Fibroblast of skin of back (primary cell): ENCODE results near the gene NOX5.

Source experiments
- DNase-seq: peaks from one replicate; pipeline ENCODE4 v3.0.0-alpha.2; 2013

Gene NOX5

DNA sequence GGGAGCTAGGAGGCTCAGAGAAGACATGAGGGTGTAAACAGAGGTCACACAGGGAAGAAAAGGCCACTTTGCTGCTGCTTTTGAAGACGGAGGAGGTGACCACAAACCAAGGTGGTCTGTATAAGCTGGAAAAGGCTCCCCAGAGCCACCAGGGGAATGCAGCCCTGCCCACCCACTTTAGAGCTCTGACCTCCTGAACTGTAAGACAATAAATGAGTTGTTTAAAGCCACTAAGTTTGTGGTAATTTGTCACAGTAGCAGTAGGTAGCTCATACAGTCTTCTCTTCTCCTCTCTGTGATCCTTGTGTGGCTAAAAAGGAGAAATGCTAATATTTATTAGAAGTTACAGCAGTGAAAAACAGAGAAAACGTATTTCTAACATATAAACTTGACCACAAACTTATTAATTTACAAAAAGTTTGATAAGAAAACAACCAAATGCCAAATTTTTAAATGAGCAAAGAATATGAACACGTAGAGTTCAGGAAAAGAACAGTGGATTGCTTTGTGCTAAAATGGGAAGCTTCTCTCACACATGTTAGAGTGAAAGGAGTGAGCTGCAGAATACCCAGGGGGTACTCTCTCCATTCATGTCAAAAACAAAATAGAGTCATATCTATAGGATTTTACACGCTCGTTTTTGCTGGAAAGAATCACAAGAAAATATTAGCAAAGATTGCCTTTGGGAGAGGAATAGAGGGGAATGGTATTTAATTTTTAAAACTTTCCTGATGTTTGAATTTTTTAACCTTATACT is 71.0 kb downstream of the NOX5 start:
- no peak for DNase-seq

DNA sequence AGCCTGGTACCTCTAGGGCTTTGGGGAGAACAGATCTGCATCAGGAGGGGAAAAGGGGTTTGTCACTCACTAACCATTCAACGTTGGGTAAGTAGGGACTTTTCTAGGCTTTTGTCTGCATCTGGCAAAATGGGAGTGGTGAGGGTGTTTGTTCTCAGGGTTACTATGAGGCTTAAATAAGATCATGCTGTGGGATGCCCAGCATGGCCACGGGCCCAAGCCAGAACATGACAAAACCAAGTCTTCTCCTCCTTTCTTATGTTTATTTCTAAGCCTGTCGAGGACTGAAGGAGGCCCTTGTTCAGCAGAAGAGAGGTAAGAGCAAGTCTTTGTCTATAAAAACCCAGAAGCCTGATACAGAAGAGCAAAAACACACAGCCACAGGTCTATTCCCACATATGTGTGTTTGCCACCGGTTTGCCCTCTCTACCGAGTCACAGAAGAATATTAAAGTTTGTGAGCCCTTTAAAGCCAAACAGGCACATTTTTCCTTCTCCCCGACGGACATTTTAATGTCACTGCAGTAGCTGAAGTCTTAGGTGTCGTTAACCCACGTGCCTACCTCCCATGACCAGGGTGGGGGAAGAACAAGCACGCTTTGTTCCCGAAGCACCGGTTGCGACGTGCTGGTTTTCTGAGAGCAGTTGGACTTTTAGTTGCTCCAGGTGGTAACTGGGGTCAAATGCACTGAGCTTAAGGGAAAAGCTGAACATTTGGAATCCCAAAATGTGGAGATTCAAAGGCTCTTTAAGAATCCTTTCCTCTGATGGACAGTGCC is 72.1 kb downstream of the NOX5 start:
- DNase-seq: no peak

DNA sequence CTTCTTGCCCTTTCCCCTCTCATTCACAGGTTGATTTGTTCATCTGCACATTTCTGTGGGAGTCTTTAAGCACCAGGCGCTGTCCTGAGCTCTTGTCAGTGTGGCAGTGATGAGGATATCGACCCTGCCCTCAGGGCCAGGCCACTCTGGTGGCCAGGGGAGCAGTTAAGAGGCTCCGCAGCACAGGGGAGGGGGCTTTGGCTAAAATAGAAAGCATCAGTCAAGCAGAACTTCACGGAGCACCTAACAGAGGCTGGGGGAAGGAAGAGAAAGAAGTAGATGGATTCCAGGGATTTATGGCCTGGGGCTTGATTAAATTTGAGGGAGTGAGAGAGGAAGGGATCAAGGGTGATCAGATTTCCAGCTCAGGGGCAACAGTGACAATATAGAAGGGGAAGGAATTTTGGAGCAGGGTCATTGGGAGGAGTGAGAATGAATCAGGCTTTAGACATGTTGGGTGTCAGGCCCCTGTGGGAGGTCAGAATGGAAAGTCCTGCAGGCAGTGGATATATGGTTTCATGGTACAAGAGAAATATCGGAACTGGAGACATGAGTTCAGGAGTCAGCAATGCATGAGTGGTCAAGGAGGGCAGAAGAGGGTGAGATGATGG is 73.0 kb downstream of the NOX5 start:
- DNase-seq: no peak

DNA sequence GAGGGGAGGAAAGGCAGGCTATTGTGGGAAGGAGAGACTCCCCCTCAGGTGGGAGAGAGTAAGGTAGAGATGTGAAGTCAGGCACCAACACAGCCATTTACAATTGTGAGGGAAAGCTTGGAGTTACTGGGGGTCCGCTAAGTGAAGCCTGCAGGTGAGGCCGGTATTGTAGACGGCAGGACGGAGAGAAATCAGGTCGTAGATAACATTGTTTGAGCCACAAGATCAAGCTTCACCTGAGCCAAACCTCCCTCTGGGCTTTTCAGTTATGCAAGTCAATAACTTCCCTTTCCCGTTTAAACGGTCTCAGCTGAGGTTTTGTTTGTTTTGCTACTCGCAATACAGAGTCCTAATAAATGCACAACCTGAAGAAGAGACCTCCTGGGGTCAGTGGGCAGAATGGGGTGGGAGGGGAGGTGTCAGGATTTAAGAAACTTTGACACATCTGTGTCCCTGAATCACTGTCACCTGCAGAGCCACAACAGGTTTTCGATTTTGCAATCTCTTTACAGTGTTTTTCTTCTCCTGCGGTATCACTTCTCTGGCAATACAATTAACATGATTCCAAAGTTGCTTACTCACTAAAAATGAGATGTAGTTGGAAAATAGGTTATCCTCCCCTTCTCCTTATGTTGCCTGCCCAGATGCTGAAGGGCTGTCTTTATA is 73.9 kb downstream of the NOX5 start:
- no peak for DNase-seq

DNA sequence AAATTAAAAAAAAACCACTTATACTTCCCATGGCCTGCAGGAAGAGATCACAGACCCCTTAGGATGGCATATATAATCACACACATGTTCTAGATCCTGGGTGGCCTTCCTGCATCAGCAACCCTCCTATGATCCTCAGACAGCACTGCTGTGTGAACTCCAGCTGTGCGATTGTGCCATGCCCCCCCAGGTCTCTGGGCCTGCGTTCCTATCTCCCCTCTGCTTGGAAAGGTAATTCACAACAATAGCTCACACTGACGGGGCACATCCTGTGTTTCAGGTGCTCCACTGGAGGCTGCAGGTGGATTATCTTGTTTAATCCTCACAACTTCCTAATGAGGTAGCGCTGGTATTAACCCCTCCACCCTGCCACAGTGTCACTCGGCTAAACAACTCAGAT is 74.8 kb downstream of the NOX5 start:
- no peak for DNase-seq

DNA sequence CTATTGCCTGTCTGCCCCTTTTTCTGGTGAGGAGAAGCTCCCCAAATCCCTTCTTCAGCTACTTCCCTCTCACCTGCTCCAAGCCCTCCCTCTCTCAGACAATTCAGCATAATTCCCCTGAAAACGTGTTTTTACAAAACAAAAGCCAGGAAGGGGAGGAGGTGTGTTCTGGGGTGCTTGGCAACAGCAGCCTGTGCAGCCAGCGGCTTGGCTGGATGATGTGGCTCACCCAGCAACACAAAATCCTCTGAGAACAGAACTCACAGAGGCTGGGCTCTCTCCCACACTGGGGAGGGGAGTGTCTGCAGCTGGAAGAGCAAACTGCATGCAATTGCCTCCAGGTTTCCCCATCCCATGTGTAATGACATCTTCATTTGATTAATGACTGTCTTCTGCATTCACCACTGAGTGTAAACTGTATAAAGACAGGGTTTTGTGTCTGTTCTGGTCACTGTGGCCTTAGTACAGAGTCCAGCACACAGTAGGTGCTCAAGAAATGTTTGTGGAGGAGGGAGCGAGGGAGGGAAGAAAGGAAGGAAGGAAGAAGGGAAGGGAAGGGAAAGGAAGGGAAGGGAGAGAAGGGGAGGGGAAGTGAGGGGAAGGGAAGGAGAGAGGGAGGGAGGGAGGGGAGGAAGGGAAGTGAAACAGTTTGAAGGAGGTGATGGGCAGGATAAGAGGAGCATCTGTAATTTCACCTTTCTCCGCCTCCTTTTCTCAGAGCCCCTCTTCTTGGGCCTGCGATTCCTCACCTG is 75.9 kb downstream of the NOX5 start:
- DNase-seq: no peak

DNA sequence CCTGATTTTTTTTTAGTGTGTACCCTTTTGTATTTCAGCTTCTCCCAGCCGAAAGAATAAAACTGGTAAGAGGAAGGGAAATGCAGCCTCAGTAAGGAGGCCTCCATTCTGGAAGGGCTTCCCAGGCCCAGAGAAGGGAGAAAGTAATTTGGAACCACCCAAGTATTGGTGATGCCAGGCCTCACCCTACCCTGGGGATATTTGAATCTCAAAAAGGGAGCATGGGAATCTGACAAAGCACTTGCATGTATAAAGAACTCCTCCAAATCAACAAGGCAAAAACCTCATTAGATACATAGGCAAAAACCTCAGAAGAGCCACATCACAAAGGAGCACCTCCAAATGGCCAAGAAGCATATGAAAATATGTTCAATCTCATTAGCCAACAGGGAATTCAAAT is 77.2 kb downstream of the NOX5 start:
- DNase-seq: no peak

DNA sequence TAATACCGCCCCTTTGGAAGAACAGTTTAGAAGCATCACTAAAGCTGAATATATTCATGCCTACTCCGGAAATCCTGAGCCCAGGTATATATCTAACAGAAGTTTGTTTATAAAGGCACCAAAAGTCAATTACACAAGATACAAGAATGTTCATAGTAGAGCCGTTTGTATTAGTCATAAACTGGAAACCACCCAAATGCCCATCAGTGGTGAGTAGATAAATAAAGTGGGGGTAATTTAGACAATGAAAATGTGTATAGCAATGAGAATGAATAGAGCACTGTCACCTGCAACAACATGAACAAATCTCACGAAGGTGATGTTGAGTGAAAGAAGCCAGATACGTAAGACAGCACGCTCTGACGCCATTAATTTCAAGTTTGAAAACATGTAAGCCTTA is 77.7 kb downstream of the NOX5 start:
- peak; percentile 56 for DNase-seq

DNA sequence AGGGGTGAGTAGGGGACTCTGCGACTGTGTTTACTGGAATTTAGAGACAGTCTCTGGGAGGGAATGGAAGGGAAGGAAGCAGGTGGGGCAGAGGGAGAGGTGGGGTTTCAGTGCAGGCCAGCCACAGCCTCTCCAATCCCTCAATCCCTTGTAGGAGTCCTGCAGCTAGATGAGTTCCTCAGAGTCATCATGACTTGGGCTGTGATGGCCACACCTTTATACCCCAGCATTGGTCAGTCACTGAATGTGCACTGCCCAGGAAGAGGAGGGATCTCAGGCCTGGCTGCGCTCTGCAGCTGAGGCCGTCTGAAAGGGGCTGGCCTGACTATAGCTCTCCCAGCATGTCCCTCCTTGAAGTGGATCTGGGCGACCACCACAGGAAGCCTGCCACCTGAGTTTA is 78.6 kb downstream of the NOX5 start:
- DNase-seq: no peak

DNA sequence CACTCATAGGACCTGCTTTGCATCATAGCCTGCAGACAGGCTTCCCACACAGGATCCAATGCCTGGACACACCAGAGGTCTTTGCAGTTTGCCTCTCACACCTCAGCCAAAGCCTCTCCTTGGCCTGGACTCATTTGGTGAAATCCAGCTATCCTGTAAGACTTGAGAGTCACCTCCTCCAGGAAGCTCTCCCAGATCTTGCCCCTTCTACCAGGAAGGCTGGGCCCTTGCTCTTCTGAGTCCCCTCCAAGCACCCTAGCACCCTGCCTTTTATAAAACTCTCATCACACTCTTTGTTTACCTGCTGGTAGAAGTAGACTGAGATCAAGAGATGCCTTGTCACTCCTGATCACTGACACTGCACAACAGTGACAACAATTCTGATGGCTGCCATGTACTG is 79.1 kb downstream of the NOX5 start:
- DNase-seq: no peak

DNA sequence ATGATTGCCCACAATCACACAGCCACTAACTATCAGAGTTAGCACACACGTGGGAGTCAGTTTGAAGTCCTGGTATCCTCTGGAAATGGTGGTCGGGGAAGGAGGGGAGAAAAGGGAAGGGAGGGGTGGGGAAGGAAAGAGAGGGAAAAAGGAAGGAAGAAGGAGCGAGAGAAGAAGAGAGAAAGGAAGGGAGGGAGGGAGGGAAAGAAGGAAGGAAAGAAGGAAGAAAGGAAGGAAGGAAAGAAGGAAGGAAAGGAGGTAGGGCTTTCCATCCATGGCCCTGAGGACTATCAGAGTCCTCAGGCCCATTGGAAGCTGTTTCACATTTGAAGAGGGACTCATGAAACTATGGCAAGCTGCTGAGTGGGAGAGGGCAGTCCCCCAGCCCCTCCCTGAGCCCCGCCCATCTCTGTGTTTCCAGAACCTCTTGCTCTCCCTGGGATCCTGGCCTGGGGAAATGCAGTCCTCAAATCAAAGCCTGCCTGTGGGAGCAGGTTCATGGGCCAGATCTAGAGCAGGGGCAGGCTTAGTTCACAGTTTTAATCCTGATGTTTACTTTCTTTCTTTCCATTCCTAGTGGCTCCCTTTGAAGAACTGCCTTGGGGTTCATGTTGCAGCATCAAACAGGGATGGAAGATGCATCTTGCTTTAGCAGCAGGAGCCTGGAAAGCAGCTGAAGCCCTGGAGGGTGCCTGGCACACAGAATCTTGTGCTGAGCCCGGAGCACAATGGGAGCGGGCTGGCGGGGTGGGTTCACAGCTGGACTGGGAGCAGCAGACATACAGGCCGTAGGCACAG is 79.8 kb downstream of the NOX5 start:
- no peak for DNase-seq

DNA sequence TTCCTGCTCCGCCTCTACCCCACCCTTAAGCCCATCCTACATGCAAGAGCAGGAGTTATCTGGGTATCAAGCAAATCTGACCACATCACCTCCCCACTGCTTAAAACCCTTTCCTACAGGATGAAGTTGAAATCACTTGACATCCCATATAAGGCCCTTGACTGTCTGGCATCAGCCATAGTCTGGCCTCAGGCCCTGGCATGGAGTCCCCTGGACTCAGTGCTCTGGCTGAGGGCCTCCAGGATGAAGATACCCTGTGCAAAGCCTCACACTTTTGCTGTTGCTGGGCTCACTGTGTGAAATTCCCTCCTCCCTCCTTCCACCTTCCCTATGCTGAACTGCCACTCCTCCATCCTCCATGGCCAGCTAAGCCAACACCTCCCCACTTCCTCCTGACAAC is 80.8 kb downstream of the NOX5 start:
- DNase-seq: no peak

DNA sequence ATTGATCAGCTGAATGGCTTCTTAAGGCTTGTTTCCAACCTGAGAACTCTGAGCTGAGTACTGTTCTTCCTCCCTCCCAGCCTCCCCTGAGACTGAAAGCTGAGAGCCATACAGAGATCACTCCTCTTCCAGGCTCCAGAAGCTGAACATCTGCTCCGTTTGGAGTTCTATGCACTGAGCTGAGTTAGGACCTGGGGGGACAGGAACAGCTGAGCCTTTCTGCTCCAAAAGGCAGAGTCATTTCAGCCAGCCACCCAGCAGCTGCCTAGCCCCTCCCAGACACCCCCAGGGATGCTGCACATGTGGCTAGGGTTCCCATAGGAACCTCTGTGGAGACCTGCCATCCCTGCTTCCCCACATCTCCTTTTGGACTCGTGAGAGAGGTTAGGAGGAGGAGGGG is 81.7 kb downstream of the NOX5 start:
- no peak for DNase-seq

DNA sequence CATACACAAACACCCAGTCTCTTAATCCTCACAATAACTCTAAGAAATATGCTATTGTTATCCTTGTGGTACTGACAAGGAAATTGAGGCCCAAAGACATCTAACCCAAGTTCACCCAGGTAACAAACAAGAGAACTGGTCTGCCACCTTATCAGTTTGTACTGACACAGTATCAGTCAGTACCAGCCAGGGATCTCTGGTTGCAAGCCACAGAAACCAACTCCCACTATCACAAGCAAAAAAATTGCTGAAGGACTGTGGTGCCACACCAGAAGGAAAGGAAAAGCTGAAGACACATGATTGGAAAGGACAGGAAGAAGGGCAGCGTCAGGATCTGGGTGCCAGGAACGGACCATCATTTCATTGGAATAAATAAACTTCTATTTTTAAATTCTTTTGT is 82.1 kb downstream of the NOX5 start:
- no peak for DNase-seq

DNA sequence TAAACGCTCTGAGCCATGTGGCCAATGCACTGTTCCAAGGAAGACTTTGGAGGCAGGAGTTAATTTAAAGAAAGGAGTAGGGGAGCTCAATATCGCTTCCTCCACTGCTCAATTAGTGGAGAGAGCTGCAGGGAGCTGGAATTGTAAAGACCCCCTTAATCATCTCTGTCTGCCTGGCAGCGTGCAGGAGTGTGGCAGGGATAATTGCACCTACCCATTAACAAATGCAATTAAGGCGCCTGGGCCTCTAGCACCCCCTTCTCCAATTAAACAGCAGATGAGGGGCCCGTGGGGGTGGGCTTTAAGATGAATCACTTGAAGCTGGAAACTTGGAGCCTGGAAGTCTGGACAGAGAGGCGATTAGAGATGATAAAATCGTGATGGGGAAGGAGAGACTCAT is 84.3 kb downstream of the NOX5 start:
- no peak for DNase-seq

DNA sequence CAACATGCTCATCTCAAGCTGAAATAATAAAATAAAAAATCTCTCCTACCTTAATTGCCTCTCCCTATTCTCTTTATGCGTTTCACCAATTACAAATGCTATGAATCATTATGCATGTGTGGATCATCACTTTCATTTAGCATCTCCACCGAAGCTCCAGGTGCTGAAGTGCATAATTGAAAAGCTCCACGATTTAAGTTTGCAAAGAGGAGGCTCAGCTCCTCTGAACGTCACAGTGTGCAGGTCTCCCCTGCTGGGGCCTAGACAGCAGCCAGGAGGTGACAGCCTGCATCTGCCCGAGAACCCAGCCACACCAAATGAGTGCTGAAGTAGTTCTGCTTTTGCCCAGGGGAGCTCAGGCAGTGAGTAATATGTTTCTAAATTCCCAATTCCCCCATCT is 85.4 kb downstream of the NOX5 start:
- no peak for DNase-seq

DNA sequence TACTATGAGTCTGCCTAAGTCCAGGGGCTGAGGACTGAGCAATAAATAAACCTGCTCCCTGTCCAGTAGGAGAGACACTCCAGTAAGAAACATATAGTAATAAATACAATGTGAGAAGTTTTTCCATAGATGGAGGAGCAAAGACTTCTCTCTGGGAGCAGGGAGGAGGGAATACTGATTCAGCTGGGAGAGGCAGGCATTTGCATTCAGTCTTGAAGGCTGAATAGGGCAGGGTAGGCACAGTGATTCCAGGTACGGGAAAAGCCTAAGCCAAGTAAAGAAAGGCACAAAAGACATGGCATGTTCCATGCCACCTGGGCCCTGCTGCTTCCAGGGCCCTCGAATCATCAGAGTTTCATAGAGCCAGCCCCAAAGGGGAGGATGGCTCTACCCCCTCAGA is 86.3 kb downstream of the NOX5 start:
- no peak for DNase-seq

DNA sequence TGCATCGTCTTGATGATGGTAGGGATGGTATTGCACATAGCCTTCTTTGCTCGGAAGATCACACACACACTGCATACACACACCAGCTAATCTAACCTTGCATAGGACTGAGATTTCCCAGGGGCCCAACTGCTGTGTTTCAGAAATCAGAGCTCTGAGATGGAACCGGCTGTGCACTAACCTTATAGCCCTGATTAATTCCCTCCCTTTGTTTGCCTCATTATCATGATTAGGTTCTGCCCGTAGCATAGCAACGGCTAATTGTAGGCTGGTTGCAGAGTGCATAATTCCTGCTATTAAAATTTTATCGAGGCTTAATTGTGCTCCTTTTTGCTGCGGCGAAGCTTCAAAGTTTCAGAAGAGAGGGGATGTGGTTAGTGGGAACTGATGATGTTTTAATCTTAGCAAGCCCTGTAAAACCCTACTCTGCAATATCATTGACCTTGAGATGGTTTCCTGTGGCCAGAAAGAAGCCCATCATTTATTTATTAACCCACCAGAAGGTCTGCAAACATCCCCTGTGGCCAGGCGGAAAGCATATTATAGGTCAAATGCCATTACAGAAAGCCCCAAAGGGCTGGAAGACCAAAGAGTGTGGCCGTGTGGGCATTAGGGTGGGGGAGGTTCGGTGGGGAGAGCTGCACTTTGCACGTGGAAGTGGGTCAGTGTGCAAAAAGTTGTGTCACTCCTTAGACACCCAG is 89.7 kb downstream of the NOX5 start:
- DNase-seq: no peak

DNA sequence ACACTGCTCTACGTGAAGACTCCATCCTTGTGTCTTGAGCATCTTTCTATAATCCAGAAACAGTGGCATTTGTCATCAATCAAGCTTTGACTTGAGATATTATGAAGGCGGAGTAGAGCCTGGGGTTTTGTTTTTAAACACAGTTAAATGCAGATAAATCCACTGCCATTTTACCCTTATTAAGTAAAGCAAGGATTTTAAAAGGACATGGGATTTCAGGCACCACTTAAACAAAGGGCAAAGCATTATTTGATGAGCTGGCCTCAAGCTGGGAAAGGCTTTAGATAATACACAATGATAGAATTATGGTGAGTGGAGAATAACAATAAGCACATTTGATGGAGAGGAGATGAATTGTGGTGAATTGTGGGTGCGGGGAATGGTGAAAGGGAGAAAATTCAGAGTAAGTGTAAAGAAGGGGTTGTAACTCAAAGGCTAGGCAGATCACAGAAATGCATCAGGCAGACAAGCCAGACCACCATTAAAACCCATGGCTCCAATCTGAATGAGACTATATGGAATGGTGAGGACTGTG is 91.0 kb downstream of the NOX5 start:
- DNase-seq: no peak

DNA sequence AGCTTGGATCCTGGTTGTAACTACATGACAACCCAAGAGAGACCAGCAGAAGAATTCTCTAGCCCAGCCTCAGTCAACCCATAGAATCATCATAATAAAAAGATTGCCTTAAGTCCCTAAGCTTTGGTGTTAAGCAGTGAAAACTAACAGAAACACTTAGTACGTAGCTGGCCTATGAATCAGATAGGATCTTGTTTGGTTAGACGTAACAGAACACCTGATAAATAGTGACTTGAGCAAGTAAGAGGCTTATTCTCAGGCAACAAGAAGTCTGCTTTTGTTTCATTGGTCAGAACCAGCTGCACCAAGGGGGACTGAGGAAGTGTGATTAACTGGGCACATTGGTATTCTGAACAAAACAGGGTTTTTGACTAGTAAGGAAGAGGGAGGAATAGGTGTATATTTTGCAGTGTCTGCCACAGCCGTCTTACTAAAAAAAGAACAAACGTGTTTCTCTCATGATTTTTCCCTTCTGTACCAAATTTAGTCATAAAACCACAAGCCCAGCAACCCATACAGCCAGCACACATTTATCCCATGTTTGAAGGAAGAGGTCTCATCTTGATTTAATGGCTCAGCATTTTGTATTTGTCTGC is 92.6 kb downstream of the NOX5 start:
- no peak for DNase-seq
